ENCODE results near the gene LYPD4.
A peak's percentile ranks its signal among the peaks of the same experiment; 100 is the strongest.
"Not testable (repeated sequence)": the region's sequence is repeated elsewhere in the genome, so short reads cannot be mapped to it uniquely, and the experiment has no call there.

Gene LYPD4

GRCh38 chr19:41844601-41845000 is at the start of gene LYPD4:
TSS of gene LYPD4 (minus strand) at chr19:41844683. CDS start at chr19:41839285, 5,398 bp downstream.
- no peak for DNase-seq (ENCODE audit: low spot score)

GRCh38 chr19:41893899-41894298 is 49.4 kb upstream of the LYPD4 start:
- DNase-seq (ENCODE audit: low spot score), result no peak

GRCh38 chr19:41892173-41892902 is 47.9 kb upstream of the LYPD4 start:
- no peak for DNase-seq (ENCODE audit: low spot score)

- no peak for DNase-seq (ENCODE audit: low spot score)
Measured at GRCh38 chr19:41890936-41891335, 46.5 kb upstream of the LYPD4 start.

GRCh38 chr19:41889896-41890295 is 45.4 kb upstream of the LYPD4 start:
- DNase-seq (ENCODE audit: low spot score), result no peak

GRCh38 chr19:41888926-41889325 is 44.4 kb upstream of the LYPD4 start:
- DNase-seq (ENCODE audit: low spot score), result no peak

GRCh38 chr19:41887711-41888382 is 43.4 kb upstream of the LYPD4 start:
- DNase-seq (ENCODE audit: low spot score), result peak; percentile 40

- no peak for DNase-seq (ENCODE audit: low spot score)
Measured at GRCh38 chr19:41886761-41887710, 42.6 kb upstream of the LYPD4 start.

- peak; percentile 95 for DNase-seq (ENCODE audit: low spot score)
Measured at GRCh38 chr19:41883821-41884733, 39.6 kb upstream of the LYPD4 start.

GRCh38 chr19:41883463-41883820 is 39.0 kb upstream of the LYPD4 start:
- no peak for DNase-seq (ENCODE audit: low spot score)

- no peak for DNase-seq (ENCODE audit: low spot score)
Measured at GRCh38 chr19:41882568-41883462, 38.3 kb upstream of the LYPD4 start, which contains the start of gene ARHGEF1. TSS of gene ARHGEF1 (plus strand) at chr19:41883184. CDS start at chr19:41888083, 4,899 bp downstream.

GRCh38 chr19:41880329-41880708 is 35.8 kb upstream of the LYPD4 start:
- no peak for DNase-seq (ENCODE audit: low spot score)

- no peak for DNase-seq (ENCODE audit: low spot score)
Measured at GRCh38 chr19:41879670-41880328, 35.3 kb upstream of the LYPD4 start.

GRCh38 chr19:41879080-41879479 is 34.6 kb upstream of the LYPD4 start:
- DNase-seq (ENCODE audit: low spot score), result no peak

GRCh38 chr19:41877916-41878905 is 33.7 kb upstream of the LYPD4 start:
- DNase-seq (ENCODE audit: low spot score), result no peak

- DNase-seq (ENCODE audit: low spot score), result no peak
Measured at GRCh38 chr19:41876847-41877832, 32.7 kb upstream of the LYPD4 start, which contains the start of gene CD79A. TSS of gene CD79A (plus strand) at chr19:41877279. CDS start at chr19:41877305, 26 bp downstream.

- not testable (repeated sequence) for DNase-seq (ENCODE audit: low spot score)
Measured at GRCh38 chr19:41875973-41876372, 31.5 kb upstream of the LYPD4 start.
